ENCODE data around the gene CHI3L1.

The CHI3L1 gene

DNA sequence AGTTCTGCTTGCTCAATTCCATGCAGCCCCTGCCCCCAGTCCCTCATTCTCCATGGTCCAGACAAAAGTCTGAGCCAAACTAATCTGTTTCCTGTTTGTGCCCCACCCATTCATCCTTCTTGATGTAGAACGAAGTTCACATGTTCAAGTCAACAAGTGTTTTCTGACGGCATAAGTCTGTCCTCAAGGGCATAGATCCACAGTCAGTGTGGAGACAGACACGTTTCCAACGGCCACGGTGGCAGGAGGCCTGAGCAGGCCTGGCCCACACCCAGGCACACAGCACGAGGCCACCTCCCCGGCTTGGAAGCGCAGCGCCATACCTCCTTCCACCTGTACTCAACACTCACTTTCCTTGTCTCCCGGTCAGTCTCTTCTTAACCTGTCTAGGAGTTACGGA lies 42.9 kb downstream of the CHI3L1 start:
- H3K79me2 ChIP-seq (ENCODE audit: control insufficient read depth, insufficient read depth, low read length) = no peaks in the 10 kb centered on the region
- H4K8ac ChIP-seq (ENCODE audit: low read depth, low read length) = no peak overlapping the region
- no peak overlapping the region for H2BK5ac ChIP-seq (ENCODE audit: low read length)
- no peak overlapping the region for H2BK15ac ChIP-seq (replicated peaks; ENCODE audit: low read depth)
- no peak overlapping the region for H3K18ac ChIP-seq (ENCODE audit: low read length)
- H3K79me1 ChIP-seq (ENCODE audit: low read length) = peaks cover 8% of the 10 kb centered on the region
- H3K4ac ChIP-seq (ENCODE audit: low read depth, low read length) = no peak overlapping the region
- no CpG with 5 or more reads among the region's 11 CpGs for WGBS (ENCODE audit: extremely low coverage, insufficient coverage, low lambda C conversion rate)
- DNase-seq = no peak
- no peak overlapping the region for H3K4me3 ChIP-seq (ENCODE audit: low read length)
- H2AK5ac ChIP-seq (ENCODE audit: low read length) = no peak overlapping the region
- H2BK120ac ChIP-seq (ENCODE audit: low read depth, low read length) = no peak overlapping the region
- H4K5ac ChIP-seq (ENCODE audit: low read length) = no peak overlapping the region
- no peak overlapping the region for H3K27ac ChIP-seq (ENCODE audit: low read depth, low read length)
- H3K23ac ChIP-seq (ENCODE audit: low read length) = no peak overlapping the region
- H3K4me2 ChIP-seq (ENCODE audit: low read length) = no peak overlapping the region
- H3K27me3 ChIP-seq (ENCODE audit: insufficient read depth, low read length, poor library complexity) = no peaks in the 10 kb centered on the region
- H3K36me3 ChIP-seq (ENCODE audit: control insufficient read depth, insufficient read depth, low read length) = no peaks in the 10 kb centered on the region
- H3K56ac ChIP-seq (ENCODE audit: low read length) = peak overlapping the region; percentile 1
- H3K9ac ChIP-seq (ENCODE audit: low read length) = no peak overlapping the region
- peaks cover 21% of the 10 kb centered on the region for H3K4me1 ChIP-seq (ENCODE audit: control insufficient read depth, low read depth, low read length)

DNA sequence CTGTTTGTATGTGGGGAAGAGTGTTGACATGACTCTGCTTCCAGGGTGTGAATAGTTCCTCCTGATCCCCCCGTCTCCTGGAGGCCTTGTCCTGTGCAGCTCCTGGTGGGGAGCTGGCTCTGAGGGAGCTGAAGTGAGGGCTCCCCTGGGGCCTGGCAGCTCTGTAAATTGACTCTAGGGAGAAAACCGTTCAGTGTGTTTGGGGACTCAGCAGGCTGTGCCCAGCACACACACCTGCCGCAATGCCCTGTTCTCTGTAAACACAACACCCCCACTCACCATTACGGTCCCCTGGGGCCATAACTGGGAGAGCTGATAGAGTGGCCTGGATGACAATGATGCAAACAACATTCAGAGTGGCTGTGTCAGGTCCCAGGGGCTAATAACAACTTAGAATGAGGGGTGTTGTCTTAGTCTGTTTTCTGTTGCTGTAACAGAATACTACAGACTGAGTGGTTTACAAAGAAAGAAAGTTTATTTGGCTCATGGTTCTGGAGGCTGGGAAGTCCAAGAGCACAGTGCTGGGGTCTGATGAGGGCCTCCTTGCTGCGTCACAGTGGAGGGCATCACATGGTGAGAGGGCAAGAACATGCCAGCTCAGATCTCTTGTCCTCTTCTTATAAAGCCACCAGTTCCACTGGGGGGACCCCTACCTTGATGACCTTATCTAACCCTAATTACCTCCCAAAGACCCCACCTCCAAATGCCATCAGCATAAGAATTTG lies 43.7 kb downstream of the CHI3L1 start:
- no peak overlapping the region for H3K9ac ChIP-seq (ENCODE audit: low read length)
- no peak overlapping the region for H4K8ac ChIP-seq (ENCODE audit: low read depth, low read length)
- no peak overlapping the region for H3K18ac ChIP-seq (ENCODE audit: low read length)
- no peak overlapping the region for H2BK15ac ChIP-seq (replicated peaks; ENCODE audit: low read depth)
- peak overlapping the region; percentile 24 for H2AK5ac ChIP-seq (ENCODE audit: low read length)
- H3K23ac ChIP-seq (ENCODE audit: low read length) = peak overlapping the region; percentile 91
- no peak overlapping the region for H2BK5ac ChIP-seq (ENCODE audit: low read length)
- peaks cover 8% of the 10 kb centered on the region for H3K79me1 ChIP-seq (ENCODE audit: low read length)
- peak overlapping the region; percentile 10 for H3K56ac ChIP-seq (ENCODE audit: low read length)
- no peak overlapping the region for H2BK120ac ChIP-seq (ENCODE audit: low read depth, low read length)
- WGBS (ENCODE audit: extremely low coverage, insufficient coverage, low lambda C conversion rate) = no CpG with 5 or more reads among the region's 5 CpGs
- H3K36me3 ChIP-seq (ENCODE audit: control insufficient read depth, insufficient read depth, low read length) = no peaks in the 10 kb centered on the region
- no peak for DNase-seq
- H3K4me1 ChIP-seq (ENCODE audit: control insufficient read depth, low read depth, low read length) = peaks cover 19% of the 10 kb centered on the region
- no peaks in the 10 kb centered on the region for H3K79me2 ChIP-seq (ENCODE audit: control insufficient read depth, insufficient read depth, low read length)
- H3K27ac ChIP-seq (ENCODE audit: low read depth, low read length) = peak overlapping the region; percentile 15
- H3K4me2 ChIP-seq (ENCODE audit: low read length) = no peak overlapping the region
- H3K4ac ChIP-seq (ENCODE audit: low read depth, low read length) = no peak overlapping the region
- no peak overlapping the region for H3K4me3 ChIP-seq (ENCODE audit: low read length)
- no peaks in the 10 kb centered on the region for H3K27me3 ChIP-seq (ENCODE audit: insufficient read depth, low read length, poor library complexity)
- H4K5ac ChIP-seq (ENCODE audit: low read length) = no peak overlapping the region

DNA sequence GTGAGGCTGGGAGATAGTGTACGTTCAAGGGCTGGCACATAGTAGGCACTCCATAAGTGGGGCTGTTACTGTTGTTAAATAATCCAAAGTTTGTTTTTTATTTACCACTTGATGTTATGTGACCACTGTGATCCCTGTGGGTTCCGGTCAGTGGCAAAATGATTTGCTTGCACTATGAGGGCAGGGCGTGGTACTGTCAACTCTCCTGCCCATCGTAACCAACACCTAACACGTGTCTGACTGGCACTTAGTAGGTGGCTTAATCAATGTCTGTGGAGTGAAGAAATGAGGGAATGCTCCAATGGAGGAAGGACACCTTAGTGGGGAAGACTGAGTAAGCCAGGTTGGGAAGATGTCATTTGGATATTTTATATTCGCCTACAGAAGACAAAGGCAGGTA lies 44.4 kb downstream of the CHI3L1 start:
- DNase-seq = no peak
- Histone ChIP-seq H3K23ac (ENCODE audit: low read length) (no peak overlapping the region), H4K5ac (ENCODE audit: low read length) (no peak overlapping the region), H3K79me1 (ENCODE audit: low read length) (peaks cover 8% of the 10 kb centered on the region), H3K27ac (ENCODE audit: low read depth, low read length) (no peak overlapping the region), H3K36me3 (ENCODE audit: control insufficient read depth, insufficient read depth, low read length) (no peaks in the 10 kb centered on the region), H4K8ac (ENCODE audit: low read depth, low read length) (no peak overlapping the region), H3K4me2 (ENCODE audit: low read length) (no peak overlapping the region), H3K18ac (ENCODE audit: low read length) (no peak overlapping the region), H3K4me3 (ENCODE audit: low read length) (no peak overlapping the region), H2BK5ac (ENCODE audit: low read length) (peak overlapping the region; percentile 23), H3K27me3 (ENCODE audit: insufficient read depth, low read length, poor library complexity) (no peaks in the 10 kb centered on the region), H2BK120ac (ENCODE audit: low read depth, low read length) (no peak overlapping the region), H2BK15ac (replicated peaks; ENCODE audit: low read depth) (no peak overlapping the region), H3K79me2 (ENCODE audit: control insufficient read depth, insufficient read depth, low read length) (no peaks in the 10 kb centered on the region), H3K4ac (ENCODE audit: low read depth, low read length) (no peak overlapping the region), H3K56ac (ENCODE audit: low read length) (peak overlapping the region; percentile 1), H3K4me1 (ENCODE audit: control insufficient read depth, low read depth, low read length) (peaks cover 17% of the 10 kb centered on the region), H3K9ac (ENCODE audit: low read length) (no peak overlapping the region), H2AK5ac (ENCODE audit: low read length) (peak overlapping the region; percentile 11)
- WGBS (ENCODE audit: extremely low coverage, insufficient coverage, low lambda C conversion rate) = no CpG with 5 or more reads among the region's 6 CpGs

DNA sequence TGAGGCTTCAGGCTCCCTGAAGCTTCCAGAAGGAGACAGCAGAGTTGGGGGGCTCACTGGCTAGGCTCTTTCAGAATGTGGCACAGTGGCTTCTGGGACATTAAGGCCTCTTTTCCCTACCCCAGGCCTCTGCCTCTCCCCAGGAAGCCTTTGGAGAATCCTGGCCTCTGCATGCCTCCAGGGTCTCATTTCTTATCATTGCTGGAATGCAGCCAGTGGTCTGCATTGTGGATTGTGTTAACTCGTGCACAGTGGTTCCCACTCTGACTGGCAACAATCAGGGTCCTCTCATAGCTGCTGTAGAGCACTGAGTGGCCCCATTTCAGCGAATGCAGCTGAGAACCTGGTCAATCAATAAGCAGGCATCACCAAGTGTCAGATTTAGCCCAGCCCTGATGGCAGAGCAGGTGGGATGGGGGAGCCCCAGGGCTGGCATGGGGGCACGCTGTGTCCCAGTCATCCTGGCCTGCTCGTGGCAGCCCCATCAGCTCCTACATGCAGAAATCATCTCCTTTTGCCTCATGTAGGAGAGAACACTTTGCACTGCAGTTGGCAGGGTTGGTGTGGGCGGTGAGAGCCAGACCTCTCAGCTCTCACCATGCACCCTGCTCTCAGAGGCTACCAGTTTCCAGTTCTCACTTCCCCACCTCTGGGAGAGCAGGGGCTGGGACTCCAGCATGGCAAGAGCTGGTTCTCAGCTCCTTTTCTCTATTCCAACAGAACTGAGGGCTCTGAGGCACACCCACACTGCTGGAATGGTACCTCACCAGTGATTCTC lies 45.6 kb downstream of the CHI3L1 start:
- H2AK5ac ChIP-seq (ENCODE audit: low read length) = peak overlapping the region; percentile 53
- no peak overlapping the region for H3K4me2 ChIP-seq (ENCODE audit: low read length)
- H3K4ac ChIP-seq (ENCODE audit: low read depth, low read length) = no peak overlapping the region
- no peak overlapping the region for H2BK15ac ChIP-seq (replicated peaks; ENCODE audit: low read depth)
- H3K4me1 ChIP-seq (ENCODE audit: control insufficient read depth, low read depth, low read length) = peaks cover 15% of the 10 kb centered on the region
- H3K9ac ChIP-seq (ENCODE audit: low read length) = peak overlapping the region; percentile 14
- DNase-seq = peak; percentile 95
- no peak overlapping the region for H2BK120ac ChIP-seq (ENCODE audit: low read depth, low read length)
- no peaks in the 10 kb centered on the region for H3K36me3 ChIP-seq (ENCODE audit: control insufficient read depth, insufficient read depth, low read length)
- H3K79me1 ChIP-seq (ENCODE audit: low read length) = peaks cover 5% of the 10 kb centered on the region
- no peak overlapping the region for H3K4me3 ChIP-seq (ENCODE audit: low read length)
- H2BK5ac ChIP-seq (ENCODE audit: low read length) = peak overlapping the region; percentile 66
- peak overlapping the region; percentile 21 for H3K18ac ChIP-seq (ENCODE audit: low read length)
- H4K5ac ChIP-seq (ENCODE audit: low read length) = no peak overlapping the region
- H3K23ac ChIP-seq (ENCODE audit: low read length) = peak overlapping the region; percentile 51
- H3K27ac ChIP-seq (ENCODE audit: low read depth, low read length) = peak overlapping the region; percentile 70
- H3K79me2 ChIP-seq (ENCODE audit: control insufficient read depth, insufficient read depth, low read length) = no peaks in the 10 kb centered on the region
- H3K27me3 ChIP-seq (ENCODE audit: insufficient read depth, low read length, poor library complexity) = no peaks in the 10 kb centered on the region
- WGBS (ENCODE audit: extremely low coverage, insufficient coverage, low lambda C conversion rate) = no CpG with 5 or more reads among the region's 5 CpGs
- peak overlapping the region; percentile 5 for H4K8ac ChIP-seq (ENCODE audit: low read depth, low read length)
- H3K56ac ChIP-seq (ENCODE audit: low read length) = peak overlapping the region; percentile 70

DNA sequence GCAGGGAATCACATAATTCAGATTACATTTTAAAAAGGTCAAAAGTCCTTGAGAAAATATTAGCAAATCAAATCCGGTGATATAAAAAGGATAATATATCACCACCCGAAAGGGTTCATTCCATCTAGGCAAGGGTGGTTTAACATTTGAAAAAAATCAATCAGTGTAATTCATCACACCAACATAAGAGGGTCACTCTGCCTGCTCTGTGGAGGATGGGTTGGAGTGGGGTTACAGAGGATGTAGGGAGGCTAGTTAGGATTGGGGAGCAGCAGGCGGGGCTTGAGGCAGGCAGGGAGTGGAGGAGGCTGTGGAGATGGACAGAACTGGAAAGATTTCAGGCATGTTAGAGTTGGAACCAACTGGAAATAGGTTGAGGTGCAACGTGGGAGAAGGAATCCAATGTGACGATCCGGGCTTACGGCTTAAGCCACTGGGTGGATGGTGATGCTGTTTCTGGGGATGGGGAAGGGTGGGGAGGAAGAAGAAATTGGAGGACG lies 46.5 kb downstream of the CHI3L1 start:
- no peak for DNase-seq
- H3K79me1 ChIP-seq (ENCODE audit: low read length) = peaks cover 5% of the 10 kb centered on the region
- no peak overlapping the region for H3K4me2 ChIP-seq (ENCODE audit: low read length)
- H3K4ac ChIP-seq (ENCODE audit: low read depth, low read length) = no peak overlapping the region
- no peak overlapping the region for H2BK5ac ChIP-seq (ENCODE audit: low read length)
- H3K23ac ChIP-seq (ENCODE audit: low read length) = no peak overlapping the region
- peaks cover 15% of the 10 kb centered on the region for H3K4me1 ChIP-seq (ENCODE audit: control insufficient read depth, low read depth, low read length)
- no peak overlapping the region for H3K4me3 ChIP-seq (ENCODE audit: low read length)
- H3K56ac ChIP-seq (ENCODE audit: low read length) = peak overlapping the region; percentile 56
- H3K36me3 ChIP-seq (ENCODE audit: control insufficient read depth, insufficient read depth, low read length) = no peaks in the 10 kb centered on the region
- H3K79me2 ChIP-seq (ENCODE audit: control insufficient read depth, insufficient read depth, low read length) = no peaks in the 10 kb centered on the region
- no CpG with 5 or more reads among the region's 8 CpGs for WGBS (ENCODE audit: extremely low coverage, insufficient coverage, low lambda C conversion rate)
- no peak overlapping the region for H2AK5ac ChIP-seq (ENCODE audit: low read length)
- H3K27me3 ChIP-seq (ENCODE audit: insufficient read depth, low read length, poor library complexity) = no peaks in the 10 kb centered on the region
- H2BK120ac ChIP-seq (ENCODE audit: low read depth, low read length) = no peak overlapping the region
- H3K9ac ChIP-seq (ENCODE audit: low read length) = no peak overlapping the region
- H3K18ac ChIP-seq (ENCODE audit: low read length) = peak overlapping the region; percentile 21
- H4K8ac ChIP-seq (ENCODE audit: low read depth, low read length) = no peak overlapping the region
- no peak overlapping the region for H4K5ac ChIP-seq (ENCODE audit: low read length)
- H2BK15ac ChIP-seq (replicated peaks; ENCODE audit: low read depth) = no peak overlapping the region
- H3K27ac ChIP-seq (ENCODE audit: low read depth, low read length) = peak overlapping the region; percentile 6
